Cortex of kidney (tissue), 1 donor: ENCODE data around the gene NAP1L2.
"Not testable (repeated sequence)": the region's sequence is repeated elsewhere in the genome, so short reads cannot be mapped to it uniquely, and the experiment has no call there.

Experiments
- DNase-seq: peaks from one replicate; lab custom pipeline; 2025; lab: John Stamatoyannopoulos, UW

Gene NAP1L2

DNA sequence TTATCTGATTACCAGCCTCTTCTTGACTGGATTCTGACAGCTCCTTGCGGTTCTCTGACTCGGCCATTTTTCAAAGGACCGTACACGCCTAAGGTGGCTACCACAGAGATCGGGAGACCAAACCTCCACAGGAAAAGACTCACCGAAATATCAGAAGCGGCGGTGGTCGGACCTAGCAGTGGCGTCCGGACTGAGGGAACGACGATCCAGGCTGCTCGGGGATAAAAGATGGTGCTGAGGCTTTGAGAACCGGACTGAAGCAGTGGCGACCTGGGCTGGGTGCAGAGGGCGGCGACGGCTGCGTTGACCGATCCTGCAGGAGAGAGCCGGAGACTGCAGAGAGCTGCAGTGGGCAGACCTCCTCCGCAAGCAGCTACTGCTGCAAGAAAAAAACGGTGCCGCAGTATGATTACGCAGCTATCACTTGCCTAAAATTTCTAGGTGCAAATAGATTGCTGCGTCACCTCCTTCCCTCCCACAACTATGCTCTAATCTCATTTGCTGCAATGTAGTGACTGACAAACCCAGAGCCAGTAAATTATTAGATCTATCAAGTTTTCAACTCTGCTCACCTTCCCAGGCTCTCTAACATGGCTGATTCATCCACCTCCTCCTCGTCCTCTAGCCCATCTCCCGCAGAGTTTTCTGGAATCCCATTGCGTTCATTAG lies at the start of gene NAP1L2:
Gene NAP1L2, minus strand, starts transcription at position 426 of the 669 bp plus-strand sequence. Its CDS starts 359 bp downstream, at position 67.
- DNase-seq, result no peak

DNA sequence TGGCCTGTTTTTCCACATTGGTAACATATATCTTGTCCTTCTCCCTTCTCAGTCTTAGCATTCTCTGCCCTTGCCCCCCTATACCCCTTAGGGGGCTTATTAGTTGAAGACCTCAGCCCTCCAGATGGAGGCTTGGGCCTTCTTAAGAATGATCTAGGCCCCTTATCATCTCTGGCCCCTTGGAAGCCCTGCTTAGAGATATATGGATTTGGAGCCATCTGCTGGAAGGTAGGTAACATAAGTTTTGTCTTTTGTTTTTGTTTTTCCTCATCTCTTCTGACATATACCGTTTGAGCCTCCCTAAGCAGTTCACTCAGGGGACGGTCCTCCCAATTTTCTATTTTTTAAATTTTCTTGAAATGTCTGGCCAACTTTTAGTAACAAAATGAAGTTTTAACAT lies 48.3 kb upstream of the NAP1L2 start:
- DNase-seq, result no peak

- DNase-seq, result no peak
Measured at GRCh38 chrX:73239242-73239641, 24.6 kb upstream of the NAP1L2 start.

DNA sequence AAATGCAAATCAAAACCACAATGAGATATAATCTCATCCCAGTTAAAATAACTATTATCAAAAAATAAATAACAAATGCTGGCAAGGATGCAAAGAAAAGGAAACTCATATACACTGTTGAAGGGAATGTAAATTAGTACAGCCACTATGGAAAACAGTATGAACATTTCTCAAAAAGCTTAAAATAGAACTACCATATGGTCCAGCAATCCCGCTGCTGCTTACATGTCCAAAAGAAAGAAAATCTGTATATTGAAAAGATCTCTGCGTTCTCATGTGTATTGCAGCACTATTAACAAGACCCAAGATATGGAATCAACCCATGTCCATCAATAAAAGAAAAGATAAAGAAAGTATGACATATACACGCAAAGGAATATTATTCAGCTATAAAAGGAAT lies 3.0 kb upstream of the NAP1L2 start:
- DNase-seq, result no peak

- DNase-seq, result no peak
Measured at GRCh38 chrX:73215246-73215645, 595 bp upstream of the NAP1L2 start.

DNA sequence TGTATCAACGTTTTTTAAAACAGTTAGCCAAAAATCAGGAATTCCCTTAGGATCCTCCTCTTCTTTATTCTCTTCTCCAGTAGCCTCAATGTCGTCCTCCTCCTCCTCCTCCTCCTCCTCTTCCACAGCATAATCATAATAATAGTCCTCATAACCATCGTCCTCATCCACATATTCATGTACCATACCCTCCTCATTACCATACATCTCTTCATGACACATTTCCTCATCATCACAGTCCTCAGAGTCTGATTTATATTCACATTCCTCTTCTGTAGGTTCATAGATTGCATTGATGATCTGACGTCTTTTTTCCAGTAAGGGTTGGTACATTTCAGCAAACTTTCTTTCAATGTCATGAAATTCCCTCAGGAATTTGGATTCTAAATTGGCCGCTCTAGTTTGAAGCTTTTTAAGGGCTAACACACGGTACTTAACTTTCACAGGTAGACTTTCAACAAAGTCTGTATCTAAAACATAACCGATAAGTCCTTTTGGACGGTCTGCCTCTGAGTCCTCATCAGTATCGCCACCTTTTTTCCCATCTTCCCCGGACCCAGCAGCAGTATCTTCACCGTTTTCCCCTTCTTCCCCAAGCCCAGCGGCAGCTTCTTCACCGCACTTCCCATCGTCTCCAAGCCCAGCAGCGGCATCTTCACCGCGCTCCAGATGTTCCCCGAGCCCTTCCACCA lies 771 bp downstream of the NAP1L2 start:
- no peak for DNase-seq

DNA sequence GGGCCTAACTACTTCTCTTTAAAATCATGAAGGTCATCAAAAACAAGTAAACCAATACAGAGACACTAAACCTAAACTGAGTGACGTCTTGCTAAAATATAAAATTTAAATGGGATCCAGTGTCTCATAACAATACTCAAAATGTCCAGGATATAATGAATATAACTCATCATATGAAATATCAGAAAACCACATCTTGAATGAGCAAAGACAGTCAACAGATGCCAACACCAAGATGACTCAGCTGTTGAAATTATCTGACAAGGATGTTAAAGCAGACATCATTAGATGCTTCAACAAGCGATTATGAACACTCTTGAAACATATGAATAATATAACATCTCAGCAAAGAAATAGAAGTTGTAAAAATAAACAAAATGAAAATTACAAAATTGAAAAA lies 8.3 kb downstream of the NAP1L2 start:
- no peak for DNase-seq

DNA sequence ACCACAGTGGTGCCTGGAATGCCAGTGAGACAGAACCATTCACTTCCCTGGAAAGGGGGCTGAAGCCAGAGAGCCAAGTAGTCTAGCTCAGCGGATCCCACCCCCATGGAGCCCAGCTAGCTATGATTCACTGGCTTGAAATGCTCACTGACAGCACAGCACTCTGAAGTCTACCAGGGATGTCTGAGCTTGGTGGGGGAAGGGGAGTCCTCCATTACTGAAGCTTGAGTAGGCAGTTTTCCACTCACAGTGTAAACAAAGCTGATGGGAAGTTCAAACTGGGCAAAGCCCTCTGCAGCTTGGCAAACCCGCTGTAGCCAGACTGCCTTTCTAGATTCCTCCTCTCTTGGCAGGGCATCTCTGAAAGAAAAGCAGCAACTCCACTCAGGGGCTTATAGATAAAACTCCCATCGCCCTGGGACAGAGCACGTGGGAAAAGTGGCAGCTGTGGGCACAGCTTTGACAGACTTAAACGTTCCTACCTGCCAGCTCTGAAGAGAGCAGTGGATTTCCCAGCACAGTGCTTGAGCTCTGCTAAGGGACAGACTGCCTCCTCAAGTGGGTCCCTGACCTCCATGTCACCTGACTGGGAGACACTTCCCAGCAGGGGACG lies 32.0 kb downstream of the NAP1L2 start:
- DNase-seq, result no peak

DNA sequence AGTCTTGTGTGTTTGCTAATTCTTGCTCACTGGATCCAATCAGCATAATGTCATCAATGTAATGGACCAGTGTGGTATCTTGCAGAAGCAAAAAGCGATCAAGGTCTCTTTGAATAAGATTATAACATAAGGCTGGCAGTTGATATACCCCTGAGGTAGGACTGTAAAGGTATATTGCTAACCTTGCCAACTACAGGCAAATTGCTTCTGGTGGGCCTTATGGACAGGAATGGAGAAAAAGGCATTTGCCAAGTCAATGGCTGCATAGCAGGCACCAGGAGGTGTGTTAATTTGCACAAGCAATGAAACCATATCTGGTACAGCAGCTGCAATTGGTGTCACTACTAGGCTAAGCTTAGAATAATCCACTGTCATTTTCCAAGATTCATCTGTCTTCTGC lies 45.7 kb downstream of the NAP1L2 start:
- not testable (repeated sequence) for DNase-seq
